ENCODE data around the gene CFAP77.

CFAP77 gene

DNA sequence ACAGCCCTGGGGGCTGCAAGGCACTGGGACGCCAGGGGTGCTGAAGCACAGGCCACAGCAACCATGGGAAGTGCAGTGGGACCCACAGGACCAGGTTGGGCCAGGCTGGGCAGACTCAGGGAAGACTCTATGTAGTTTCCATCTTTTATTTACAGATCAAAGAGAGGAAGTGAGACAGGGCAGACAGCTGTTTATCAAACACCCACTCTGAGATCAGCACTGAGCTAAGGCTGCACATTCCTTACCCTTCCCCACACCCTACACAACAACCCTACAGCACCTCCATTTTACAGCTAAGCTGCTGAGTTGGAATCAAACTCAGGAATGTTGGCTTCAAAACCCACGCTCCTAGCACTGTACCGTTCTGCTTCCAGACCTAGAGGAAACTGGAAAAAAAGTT is 192.2 kb downstream of the CFAP77 start:
- Histone ChIP-seq H3K36me3 (ENCODE audit: control insufficient read depth in 1 of 2, insufficient read depth in 2 of 2, low read length in 2 of 2) (peaks cover 11 to 38% of the 10 kb centered on the region in 2 donors), H3K4me1 (ENCODE audit: control insufficient read depth in 1 of 2, insufficient read depth in 2 of 2, low read length in 2 of 2) (no peaks in the 10 kb centered on the region), H3K27ac (ENCODE audit: low read depth, low read length) (no peak overlapping the region), H3K27me3 (ENCODE audit: control insufficient read depth in 1 of 2, insufficient read depth in 2 of 2, low read length in 2 of 2) (no peaks in the 10 kb centered on the region), H3K9me3 (ENCODE audit: control insufficient read depth in 1 of 2, low read length in 2 of 2) (no peaks in the 10 kb centered on the region), H3K4me3 (ENCODE audit: low read depth in 1 of 2, low read length in 2 of 2) (no peak overlapping the region), H3K9ac (ENCODE audit: low read depth in 1 of 2, low read length in 2 of 2) (no peak overlapping the region)

- Histone ChIP-seq H3K36me3 (ENCODE audit: control insufficient read depth in 1 of 2, insufficient read depth in 2 of 2, low read length in 2 of 2) (peaks cover 17 to 47% of the 10 kb centered on the region in 2 donors), H3K9me3 (ENCODE audit: control insufficient read depth in 1 of 2, low read length in 2 of 2) (no peaks in the 10 kb centered on the region), H3K4me3 (ENCODE audit: low read depth in 1 of 2, low read length in 2 of 2) (no peak overlapping the region), H3K4me1 (ENCODE audit: control insufficient read depth in 1 of 2, insufficient read depth in 2 of 2, low read length in 2 of 2) (no peaks in the 10 kb centered on the region), H3K27me3 (ENCODE audit: control insufficient read depth in 1 of 2, insufficient read depth in 2 of 2, low read length in 2 of 2) (no peaks in the 10 kb centered on the region), H3K9ac (ENCODE audit: low read depth in 1 of 2, low read length in 2 of 2) (no peak overlapping the region), H3K27ac (ENCODE audit: low read depth, low read length) (no peak overlapping the region)
Observed at GRCh38 chr9:132605387-132605786, 195.4 kb downstream of the CFAP77 start.

DNA sequence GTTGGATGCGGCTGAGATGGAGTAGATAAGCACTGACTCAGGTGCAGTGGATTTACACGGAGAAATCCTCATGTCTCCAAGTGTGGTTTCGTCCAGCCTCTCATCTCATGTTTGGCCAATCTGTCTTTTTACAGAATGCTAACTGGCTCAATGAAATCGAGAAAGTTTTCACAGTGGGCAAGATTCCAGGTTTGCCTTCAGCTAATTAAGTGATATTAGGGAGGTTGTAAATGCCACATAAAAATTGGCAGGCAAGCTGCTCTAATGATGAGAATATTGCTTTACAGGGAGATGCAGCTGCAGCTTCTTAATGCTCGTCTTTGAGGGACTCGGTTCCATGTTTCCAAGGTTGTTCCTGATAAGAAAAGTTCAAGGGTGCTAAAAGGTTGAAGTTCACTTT is 196.1 kb downstream of the CFAP77 start:
- Histone ChIP-seq H3K9me3 (ENCODE audit: control insufficient read depth in 1 of 2, low read length in 2 of 2) (no peaks in the 10 kb centered on the region), H3K36me3 (ENCODE audit: control insufficient read depth in 1 of 2, insufficient read depth in 2 of 2, low read length in 2 of 2) (peaks cover 16 to 51% of the 10 kb centered on the region in 2 donors), H3K27ac (ENCODE audit: low read depth, low read length) (no peak overlapping the region), H3K9ac (ENCODE audit: low read depth in 1 of 2, low read length in 2 of 2) (no peak overlapping the region), H3K4me3 (ENCODE audit: low read depth in 1 of 2, low read length in 2 of 2) (no peak overlapping the region), H3K4me1 (ENCODE audit: control insufficient read depth in 1 of 2, insufficient read depth in 2 of 2, low read length in 2 of 2) (no peaks in the 10 kb centered on the region), H3K27me3 (ENCODE audit: control insufficient read depth in 1 of 2, insufficient read depth in 2 of 2, low read length in 2 of 2) (no peaks in the 10 kb centered on the region)

DNA sequence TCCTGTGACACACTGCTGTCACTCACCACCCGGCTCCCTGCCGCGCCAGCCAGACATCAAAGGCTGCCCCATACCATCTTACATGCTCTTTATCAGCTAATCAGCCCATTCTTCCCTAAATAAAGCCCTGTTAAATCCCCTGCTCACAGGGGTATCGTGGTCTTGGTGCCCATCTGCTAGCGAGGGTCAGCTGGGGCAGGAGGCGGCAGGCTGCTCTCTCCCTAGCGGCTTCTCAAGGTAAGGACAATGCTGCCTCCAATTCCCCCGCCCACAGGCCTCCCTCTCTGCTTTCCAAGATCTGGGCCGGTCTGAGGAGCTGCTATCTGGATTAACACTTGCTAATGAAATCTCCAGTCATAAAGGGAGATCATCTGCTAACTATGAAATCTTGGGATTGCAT is 199.2 kb downstream of the CFAP77 start:
- no peak overlapping the region for H3K4me3 ChIP-seq (ENCODE audit: low read depth in 1 of 2, low read length in 2 of 2)
- H3K27ac ChIP-seq (ENCODE audit: low read depth, low read length), result no peak overlapping the region
- H3K9me3 ChIP-seq (ENCODE audit: control insufficient read depth in 1 of 2, low read length in 2 of 2), result no peaks in the 10 kb centered on the region
- no peaks in the 10 kb centered on the region for H3K27me3 ChIP-seq (ENCODE audit: control insufficient read depth in 1 of 2, insufficient read depth in 2 of 2, low read length in 2 of 2)
- H3K36me3 ChIP-seq (ENCODE audit: control insufficient read depth in 1 of 2, insufficient read depth in 2 of 2, low read length in 2 of 2), result peaks cover 12 to 56% of the 10 kb centered on the region in 2 donors
- no peak overlapping the region for H3K9ac ChIP-seq (ENCODE audit: low read depth in 1 of 2, low read length in 2 of 2)
- H3K4me1 ChIP-seq (ENCODE audit: control insufficient read depth in 1 of 2, insufficient read depth in 2 of 2, low read length in 2 of 2), result no peaks in the 10 kb centered on the region

- Histone ChIP-seq H3K27me3 (ENCODE audit: control insufficient read depth in 1 of 2, insufficient read depth in 2 of 2, low read length in 2 of 2) (no peaks in the 10 kb centered on the region), H3K4me1 (ENCODE audit: control insufficient read depth in 1 of 2, insufficient read depth in 2 of 2, low read length in 2 of 2) (no peaks in the 10 kb centered on the region), H3K9me3 (ENCODE audit: control insufficient read depth in 1 of 2, low read length in 2 of 2) (no peaks in the 10 kb centered on the region), H3K4me3 (ENCODE audit: low read depth in 1 of 2, low read length in 2 of 2) (no peak overlapping the region), H3K9ac (ENCODE audit: low read depth in 1 of 2, low read length in 2 of 2) (no peak overlapping the region), H3K36me3 (ENCODE audit: control insufficient read depth in 1 of 2, insufficient read depth in 2 of 2, low read length in 2 of 2) (peaks cover 12 to 57% of the 10 kb centered on the region in 2 donors), H3K27ac (ENCODE audit: low read depth, low read length) (no peak overlapping the region)
Observed at GRCh38 chr9:132609829-132610228, 199.8 kb downstream of the CFAP77 start.

DNA sequence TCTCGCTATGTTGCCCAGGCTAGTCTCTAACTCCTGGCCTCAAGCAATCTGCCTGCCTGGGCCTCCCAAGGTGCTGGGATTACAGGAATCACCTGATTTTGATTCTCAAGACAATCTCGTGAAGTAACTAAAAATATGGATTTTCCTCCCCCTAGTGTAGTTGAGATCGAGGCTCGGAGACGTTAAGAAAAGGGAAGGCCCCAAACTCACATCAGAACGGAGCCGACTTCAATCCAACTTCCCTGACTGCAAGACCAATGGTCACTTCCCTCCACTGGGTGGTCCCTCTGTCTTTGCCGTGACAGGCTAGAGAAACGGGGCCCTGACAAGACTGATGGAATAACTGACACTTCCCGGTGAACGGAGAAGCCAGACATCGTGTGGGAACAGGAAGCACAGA is 200.7 kb downstream of the CFAP77 start:
- peaks cover 12 to 59% of the 10 kb centered on the region in 2 donors for H3K36me3 ChIP-seq (ENCODE audit: control insufficient read depth in 1 of 2, insufficient read depth in 2 of 2, low read length in 2 of 2)
- no peaks in the 10 kb centered on the region for H3K9me3 ChIP-seq (ENCODE audit: control insufficient read depth in 1 of 2, low read length in 2 of 2)
- no peaks in the 10 kb centered on the region for H3K4me1 ChIP-seq (ENCODE audit: control insufficient read depth in 1 of 2, insufficient read depth in 2 of 2, low read length in 2 of 2)
- H3K27me3 ChIP-seq (ENCODE audit: control insufficient read depth in 1 of 2, insufficient read depth in 2 of 2, low read length in 2 of 2), result no peaks in the 10 kb centered on the region
- no peak overlapping the region for H3K4me3 ChIP-seq (ENCODE audit: low read depth in 1 of 2, low read length in 2 of 2)
- H3K9ac ChIP-seq (ENCODE audit: low read depth in 1 of 2, low read length in 2 of 2), result no peak overlapping the region
- no peak overlapping the region for H3K27ac ChIP-seq (ENCODE audit: low read depth, low read length)

DNA sequence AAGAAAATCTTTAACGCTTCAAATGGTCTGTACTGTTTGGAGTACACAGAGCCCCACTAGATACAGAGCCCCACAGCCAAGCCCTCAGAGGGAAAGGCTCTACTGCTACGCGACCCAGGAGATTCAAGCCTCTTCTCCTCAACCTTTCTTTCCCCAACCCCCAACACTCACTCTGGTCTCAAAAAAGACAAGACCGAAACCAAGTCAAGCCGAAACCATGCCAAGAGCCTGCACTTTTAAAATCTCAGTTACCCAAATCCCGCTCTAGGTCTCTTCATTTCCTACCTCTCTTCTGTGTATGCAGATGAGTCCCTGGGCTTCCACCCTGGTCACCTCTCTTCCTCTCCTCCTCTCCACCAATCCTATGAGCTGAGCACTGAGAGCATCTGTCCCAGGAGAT is 204.3 kb downstream of the CFAP77 start:
- Histone ChIP-seq H3K4me3 (ENCODE audit: low read depth in 1 of 2, low read length in 2 of 2) (no peak overlapping the region), H3K4me1 (ENCODE audit: control insufficient read depth in 1 of 2, insufficient read depth in 2 of 2, low read length in 2 of 2) (no peaks in the 10 kb centered on the region), H3K9ac (ENCODE audit: low read depth in 1 of 2, low read length in 2 of 2) (no peak overlapping the region), H3K9me3 (ENCODE audit: control insufficient read depth in 1 of 2, low read length in 2 of 2) (no peaks in the 10 kb centered on the region), H3K27ac (ENCODE audit: low read depth, low read length) (no peak overlapping the region), H3K36me3 (ENCODE audit: control insufficient read depth in 1 of 2, insufficient read depth in 2 of 2, low read length in 2 of 2) (peaks cover 24 to 64% of the 10 kb centered on the region in 2 donors), H3K27me3 (ENCODE audit: control insufficient read depth in 1 of 2, insufficient read depth in 2 of 2, low read length in 2 of 2) (no peaks in the 10 kb centered on the region)

DNA sequence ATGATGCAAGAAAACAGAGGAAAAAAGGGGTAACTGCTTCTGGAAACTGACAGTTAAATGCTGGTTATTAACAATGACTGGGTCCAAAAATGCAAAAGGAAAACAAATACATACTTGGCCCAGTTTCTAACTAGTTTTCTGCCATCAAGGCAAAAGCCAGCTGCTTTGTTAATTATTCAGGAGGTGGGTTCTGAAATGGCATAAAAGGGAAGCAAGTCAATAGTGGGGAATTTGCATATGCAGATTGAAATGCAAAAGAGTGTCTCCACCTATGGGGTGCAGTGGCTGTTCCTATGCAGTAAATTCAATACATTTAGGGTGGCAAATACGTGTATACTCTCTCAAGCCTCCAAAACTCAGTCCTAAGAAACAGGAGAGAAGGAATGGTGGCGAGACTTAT is 205.8 kb downstream of the CFAP77 start:
- no peak overlapping the region for H3K9ac ChIP-seq (ENCODE audit: low read depth in 1 of 2, low read length in 2 of 2)
- H3K4me1 ChIP-seq (ENCODE audit: control insufficient read depth in 1 of 2, insufficient read depth in 2 of 2, low read length in 2 of 2), result no peaks in the 10 kb centered on the region
- no peaks in the 10 kb centered on the region for H3K9me3 ChIP-seq (ENCODE audit: control insufficient read depth in 1 of 2, low read length in 2 of 2)
- no peaks in the 10 kb centered on the region for H3K27me3 ChIP-seq (ENCODE audit: control insufficient read depth in 1 of 2, insufficient read depth in 2 of 2, low read length in 2 of 2)
- no peak overlapping the region for H3K4me3 ChIP-seq (ENCODE audit: low read depth in 1 of 2, low read length in 2 of 2)
- H3K36me3 ChIP-seq (ENCODE audit: control insufficient read depth in 1 of 2, insufficient read depth in 2 of 2, low read length in 2 of 2), result peaks cover 18 to 62% of the 10 kb centered on the region in 2 donors
- no peak overlapping the region for H3K27ac ChIP-seq (ENCODE audit: low read depth, low read length)

- H3K9me3 ChIP-seq (ENCODE audit: control insufficient read depth in 1 of 2, low read length in 2 of 2), result no peaks in the 10 kb centered on the region
- H3K4me1 ChIP-seq (ENCODE audit: control insufficient read depth in 1 of 2, insufficient read depth in 2 of 2, low read length in 2 of 2), result no peaks in the 10 kb centered on the region
- H3K4me3 ChIP-seq (ENCODE audit: low read depth in 1 of 2, low read length in 2 of 2), result no peak overlapping the region
- H3K27ac ChIP-seq (ENCODE audit: low read depth, low read length), result no peak overlapping the region
- H3K27me3 ChIP-seq (ENCODE audit: control insufficient read depth in 1 of 2, insufficient read depth in 2 of 2, low read length in 2 of 2), result no peaks in the 10 kb centered on the region
- peaks cover 15 to 56% of the 10 kb centered on the region in 2 donors for H3K36me3 ChIP-seq (ENCODE audit: control insufficient read depth in 1 of 2, insufficient read depth in 2 of 2, low read length in 2 of 2)
- no peak overlapping the region for H3K9ac ChIP-seq (ENCODE audit: low read depth in 1 of 2, low read length in 2 of 2)
Observed at GRCh38 chr9:132616725-132617124, 206.7 kb downstream of the CFAP77 start.

DNA sequence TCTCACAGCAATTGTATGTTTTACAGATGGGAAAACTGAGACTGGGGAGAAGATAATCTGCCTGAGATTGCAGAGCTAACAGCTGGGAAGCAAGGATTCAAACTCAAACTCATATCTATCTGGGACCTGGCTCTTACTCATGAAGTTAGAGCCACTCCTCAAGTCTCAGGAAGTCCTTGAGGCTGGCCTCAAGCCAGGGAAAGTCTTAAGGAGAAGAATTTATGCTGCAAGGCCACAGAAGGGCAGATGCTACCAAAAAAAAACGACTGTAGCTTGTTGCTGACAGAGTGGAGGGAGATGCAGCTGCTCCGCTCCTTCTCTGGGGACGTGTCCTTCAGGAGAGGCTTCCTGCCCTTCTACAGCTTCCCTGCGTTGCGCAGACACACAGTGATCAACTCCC is 212.1 kb downstream of the CFAP77 start:
- Histone ChIP-seq H3K4me1 (ENCODE audit: control insufficient read depth in 1 of 2, insufficient read depth in 2 of 2, low read length in 2 of 2) (no peaks in the 10 kb centered on the region), H3K9me3 (ENCODE audit: control insufficient read depth in 1 of 2, low read length in 2 of 2) (no peaks in the 10 kb centered on the region), H3K27me3 (ENCODE audit: control insufficient read depth in 1 of 2, insufficient read depth in 2 of 2, low read length in 2 of 2) (no peaks in the 10 kb centered on the region)

More for the DNA sequence above, 212.1 kb downstream of the CFAP77 start:
- H3K4me3 ChIP-seq (ENCODE audit: low read depth in 1 of 2, low read length in 2 of 2), result no peak overlapping the region
- peaks cover 21 to 46% of the 10 kb centered on the region in 2 donors for H3K36me3 ChIP-seq (ENCODE audit: control insufficient read depth in 1 of 2, insufficient read depth in 2 of 2, low read length in 2 of 2)
- no peak overlapping the region for H3K9ac ChIP-seq (ENCODE audit: low read depth in 1 of 2, low read length in 2 of 2)
- no peak overlapping the region for H3K27ac ChIP-seq (ENCODE audit: low read depth, low read length)
